ENCODE measurements around the gene SNX30.
A peak's percentile ranks its signal among the peaks of the same experiment; 100 is the strongest.

Gene SNX30

DNA sequence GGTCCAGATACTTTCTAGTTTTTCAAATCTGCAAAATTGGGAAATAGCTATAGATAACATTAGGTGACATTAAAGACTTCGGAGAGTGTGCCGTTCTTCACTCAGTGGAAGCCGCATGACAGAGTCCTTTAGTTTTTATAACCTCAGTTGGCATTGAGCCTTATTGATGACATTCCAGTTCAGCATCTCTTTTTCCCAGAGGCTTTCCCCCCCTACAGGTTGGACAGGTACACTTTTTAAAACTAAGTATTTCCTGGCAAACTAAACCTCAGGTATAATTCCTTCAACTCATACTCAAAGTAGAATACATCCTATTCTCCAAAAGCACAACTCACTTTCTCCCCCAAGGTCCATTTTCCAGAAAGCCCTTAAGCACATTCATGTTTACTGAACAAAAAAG is 81.4 kb downstream of the SNX30 start:
- no peak for DNase-seq

DNA sequence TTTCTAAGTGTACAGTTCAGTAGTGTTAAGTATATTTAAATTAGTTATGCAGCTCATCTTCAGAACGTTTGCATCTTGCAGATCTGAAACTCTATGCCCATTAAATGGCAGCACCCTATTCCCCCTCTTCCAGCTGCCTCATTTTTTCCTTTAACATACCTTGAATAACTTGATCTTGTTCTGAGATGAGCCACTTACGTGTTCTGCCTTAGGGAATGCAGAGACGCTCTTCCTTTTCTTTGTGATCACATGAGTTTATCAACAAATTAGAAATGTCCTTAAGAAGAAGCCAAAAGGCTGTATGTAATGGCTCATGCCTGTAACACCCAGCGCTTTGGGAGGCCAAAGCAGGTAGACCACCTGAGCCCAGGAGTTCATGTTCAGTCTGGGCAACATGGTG is 82.5 kb downstream of the SNX30 start:
- DNase-seq = no peak

DNA sequence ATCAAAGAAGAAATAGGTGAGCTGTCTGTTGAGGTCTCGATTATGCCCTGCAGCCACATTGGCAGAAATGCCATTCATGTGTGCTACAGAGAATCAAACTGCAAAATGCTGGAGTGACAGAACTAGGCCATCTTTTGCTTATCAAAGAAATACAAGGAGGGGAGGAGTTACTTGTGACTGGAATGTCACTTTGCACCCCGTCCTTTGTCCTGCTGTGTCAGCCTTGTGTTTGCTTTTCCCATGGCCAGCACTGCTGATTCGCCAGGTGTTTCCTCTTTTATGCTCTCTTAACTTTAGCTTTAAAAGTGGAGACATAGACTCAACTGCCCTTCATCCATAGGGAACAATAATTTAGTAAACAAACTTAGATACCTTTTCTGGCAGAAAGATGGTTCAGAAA is 85.8 kb downstream of the SNX30 start:
- no peak for DNase-seq

DNA sequence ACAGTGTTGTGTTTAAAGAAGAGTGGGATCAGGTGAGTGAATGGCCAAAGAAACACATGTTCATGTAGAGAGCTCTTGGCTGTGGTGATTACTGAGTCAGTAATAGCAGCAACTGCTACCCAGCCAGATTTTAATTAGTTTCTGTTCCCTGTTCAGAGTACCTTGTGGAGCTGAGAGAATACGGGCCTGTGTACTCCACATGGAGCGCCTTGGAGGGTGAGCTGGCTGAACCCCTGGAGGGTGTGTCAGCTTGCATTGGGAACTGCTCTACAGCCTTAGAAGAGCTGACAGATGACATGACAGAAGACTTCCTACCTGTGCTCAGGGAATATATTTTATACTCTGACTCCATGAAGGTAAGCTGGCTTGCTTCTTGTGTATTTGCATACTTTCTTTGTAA is 87.8 kb downstream of the SNX30 start:
- DNase-seq = no peak

DNA sequence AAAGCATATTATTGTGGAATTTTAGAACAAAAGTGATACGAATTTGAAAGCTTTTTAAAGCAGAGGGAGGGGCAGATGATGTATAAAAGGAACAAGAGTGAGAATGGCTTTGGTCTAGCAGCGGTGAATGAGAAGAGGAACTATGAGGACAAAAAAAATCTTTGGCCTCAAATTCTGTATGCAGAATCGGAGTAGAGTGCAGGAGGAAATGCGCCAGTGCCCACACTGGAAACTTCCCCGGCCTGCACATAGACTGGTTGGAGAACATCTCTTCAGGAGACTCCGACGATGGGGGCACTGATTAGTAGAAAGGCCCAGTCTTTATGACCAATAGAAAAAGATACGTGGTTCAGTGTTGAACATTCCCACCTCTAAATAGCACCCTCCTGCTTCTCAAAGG is 88.8 kb downstream of the SNX30 start:
- DNase-seq = no peak

DNA sequence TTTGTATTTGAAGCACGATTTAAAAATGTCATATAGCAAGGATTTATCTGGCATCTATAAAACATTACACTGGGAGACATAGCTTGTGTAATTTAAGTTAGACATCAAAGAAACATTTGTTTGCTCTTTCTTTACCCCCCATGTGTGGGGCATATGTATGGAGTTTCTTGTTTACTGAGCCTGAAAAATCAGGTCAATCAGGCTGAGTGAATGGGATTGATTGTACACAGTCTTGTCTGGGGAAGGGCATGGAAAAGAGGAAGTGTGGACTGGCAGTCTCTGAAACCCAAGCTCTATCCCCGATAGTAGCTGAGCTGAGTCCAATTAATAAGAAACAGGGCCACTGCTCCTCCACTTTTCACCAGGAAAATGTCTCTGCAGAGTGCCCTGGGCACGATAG is 90.7 kb downstream of the SNX30 start:
- DNase-seq = no peak

DNA sequence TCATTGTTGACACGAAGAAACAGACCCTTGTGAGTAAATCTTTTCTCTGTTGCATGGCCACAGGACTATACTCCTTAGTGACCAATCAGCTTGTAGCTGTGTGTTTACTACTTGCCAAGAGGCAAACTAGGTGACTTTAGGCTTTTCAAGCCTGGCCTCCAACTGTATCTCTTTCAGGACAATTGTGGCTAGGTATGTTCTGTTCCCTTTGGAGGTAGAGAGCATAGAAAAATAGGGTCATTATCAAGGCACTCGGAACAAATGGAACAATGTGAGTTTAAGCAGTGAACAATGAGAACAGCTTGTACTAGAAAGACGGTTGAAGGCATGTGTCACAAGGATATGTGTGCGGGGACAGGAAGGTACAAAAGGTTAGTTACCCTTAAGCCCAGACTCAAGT is 92.0 kb downstream of the SNX30 start:
- DNase-seq = no peak

DNA sequence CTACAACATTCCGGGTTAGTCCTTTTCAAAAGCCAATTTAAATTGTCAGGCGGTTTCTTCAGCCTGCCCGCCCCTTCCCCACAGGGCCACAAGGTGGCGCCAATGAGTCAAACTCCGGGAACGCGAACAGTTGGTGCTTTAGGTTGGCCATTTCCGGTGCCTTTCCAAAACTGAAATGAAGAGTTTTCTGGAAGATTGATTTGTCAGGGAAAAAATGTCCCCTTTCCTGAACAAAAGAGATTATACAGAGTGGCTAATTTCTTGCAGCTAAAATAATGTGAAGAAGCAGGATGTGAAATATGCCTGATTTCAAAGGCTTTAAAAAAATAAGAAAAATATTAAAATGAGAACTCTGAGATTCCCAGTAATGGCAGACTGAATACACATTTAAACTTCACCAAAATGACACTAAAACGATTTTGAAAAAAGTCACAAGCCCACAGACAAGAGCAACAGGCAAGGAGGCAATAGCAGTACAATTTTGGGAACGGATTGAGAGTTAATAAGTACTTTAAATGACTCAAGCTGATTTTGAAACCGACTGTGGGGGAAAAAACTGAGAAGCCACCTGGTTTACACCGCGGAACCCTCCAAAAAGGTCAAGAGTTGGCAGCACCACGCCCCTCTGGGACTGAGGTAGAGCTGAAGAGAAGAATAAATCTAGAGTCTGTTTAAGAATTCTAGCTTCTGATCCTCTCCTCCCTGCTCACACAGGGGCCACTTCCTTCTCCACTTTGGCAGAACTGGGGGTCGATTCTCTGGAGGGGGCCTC is 94.4 kb downstream of the SNX30 start:
- DNase-seq = peak; percentile 64

DNA sequence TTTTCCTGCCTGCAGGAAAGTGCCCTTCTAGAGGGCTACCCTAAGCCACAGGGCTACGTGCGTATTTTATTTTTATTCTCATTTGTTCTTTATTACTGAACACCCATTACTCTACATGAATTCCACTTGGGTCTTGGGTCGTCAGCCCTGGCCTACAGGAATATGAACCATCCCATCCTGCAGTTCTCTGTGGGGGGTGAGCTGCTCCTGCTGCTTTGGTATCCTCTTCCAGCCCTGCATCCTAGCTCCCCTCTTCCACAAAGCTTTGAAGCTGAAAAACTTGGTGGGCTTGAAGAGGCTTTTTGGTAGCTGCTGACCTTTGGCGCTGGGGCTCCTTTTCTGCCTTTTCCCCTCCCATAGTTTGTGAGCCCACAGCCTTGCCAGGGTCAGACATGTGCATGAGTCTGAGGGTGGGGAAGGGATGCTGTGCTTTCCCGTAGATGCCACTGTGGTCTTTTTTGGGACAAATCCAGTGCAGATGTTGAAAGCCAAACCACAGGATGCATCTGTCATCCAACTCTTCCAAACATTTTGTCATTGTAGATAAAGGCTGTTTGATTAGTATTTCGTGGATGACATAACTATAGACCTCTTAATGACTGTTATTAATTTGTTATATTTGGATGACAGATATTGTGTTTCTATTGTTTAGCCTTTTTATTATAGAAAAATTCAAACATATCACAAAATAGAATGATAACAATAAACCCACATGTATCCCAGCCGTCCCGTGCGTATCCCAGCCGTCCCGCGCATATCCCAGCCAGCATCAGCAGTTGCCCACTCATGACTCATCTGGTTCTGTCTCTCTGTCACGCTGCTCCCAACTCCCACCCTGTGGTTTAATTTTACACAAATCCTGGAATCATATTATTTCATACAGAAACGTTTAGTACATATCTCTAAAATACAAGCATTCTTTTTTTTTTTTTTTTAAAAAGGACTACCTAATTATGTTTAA is 96.2 kb downstream of the SNX30 start:
- no peak for DNase-seq

DNA sequence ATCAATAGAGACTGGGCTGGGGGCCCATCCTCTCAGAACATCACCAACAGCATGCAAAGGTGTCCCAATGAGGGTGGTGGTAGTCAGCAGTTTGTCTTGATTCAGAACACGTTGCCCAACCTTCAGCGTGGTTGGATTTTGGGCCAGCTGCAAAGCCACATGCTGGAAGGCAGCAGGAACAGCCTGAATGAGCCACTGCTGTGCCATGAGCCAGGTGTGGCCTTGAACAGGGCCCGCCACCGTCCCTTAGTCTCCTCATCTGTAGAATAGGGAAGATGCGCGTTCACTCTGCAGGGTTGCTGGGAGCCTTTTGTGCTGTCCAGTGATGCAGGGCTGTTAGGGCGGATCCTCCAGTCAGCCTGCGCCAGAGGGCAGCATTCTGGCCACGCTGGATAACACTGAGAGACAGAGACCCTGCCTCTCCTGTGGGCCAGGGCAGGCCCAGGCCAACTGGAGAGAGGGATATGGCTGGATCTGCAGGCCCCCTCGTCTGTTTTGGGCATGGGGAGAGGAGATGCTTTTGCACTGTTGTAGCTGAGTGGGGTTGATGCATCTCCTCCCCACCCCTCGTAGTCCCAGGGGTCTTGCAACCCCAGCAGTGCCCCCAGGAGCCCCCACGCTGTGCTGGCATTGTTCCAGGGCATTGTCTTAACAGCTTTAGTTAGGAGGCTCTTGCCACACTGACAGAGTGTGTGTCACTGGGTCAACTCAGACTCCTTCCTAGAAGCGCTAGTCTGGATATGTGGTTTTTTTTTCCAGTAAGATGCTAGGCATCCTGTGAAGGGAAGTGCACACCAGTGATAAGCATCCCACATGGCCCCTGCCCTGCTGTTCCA is 98.0 kb downstream of the SNX30 start:
- no peak for DNase-seq

DNA sequence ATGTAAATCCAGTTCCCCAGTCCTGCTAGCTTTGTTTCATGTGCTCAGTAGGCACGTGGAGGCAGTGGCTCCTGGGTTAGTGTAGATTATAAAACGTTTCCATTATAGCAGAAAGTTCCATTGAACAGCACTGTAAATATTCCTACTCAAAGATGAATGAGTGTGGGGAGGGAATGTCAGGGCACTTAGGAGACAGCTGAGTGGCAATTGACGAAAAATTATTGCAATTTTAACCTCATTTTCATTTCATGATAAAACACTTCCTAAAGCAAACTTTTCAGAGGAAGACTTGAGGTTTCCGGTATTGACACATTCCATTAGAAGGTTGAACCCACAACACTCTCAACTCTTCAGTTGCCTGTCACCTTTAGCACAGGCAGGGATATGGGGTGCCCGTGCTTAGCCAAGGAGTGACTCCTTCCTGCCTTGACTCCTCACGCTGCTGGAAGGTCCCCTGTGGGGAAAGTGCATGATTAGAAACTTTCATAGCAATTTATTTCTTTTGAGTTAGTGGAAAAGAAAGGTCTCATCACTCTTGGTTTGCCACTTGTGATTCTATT is 98.9 kb downstream of the SNX30 start:
- no peak for DNase-seq

DNA sequence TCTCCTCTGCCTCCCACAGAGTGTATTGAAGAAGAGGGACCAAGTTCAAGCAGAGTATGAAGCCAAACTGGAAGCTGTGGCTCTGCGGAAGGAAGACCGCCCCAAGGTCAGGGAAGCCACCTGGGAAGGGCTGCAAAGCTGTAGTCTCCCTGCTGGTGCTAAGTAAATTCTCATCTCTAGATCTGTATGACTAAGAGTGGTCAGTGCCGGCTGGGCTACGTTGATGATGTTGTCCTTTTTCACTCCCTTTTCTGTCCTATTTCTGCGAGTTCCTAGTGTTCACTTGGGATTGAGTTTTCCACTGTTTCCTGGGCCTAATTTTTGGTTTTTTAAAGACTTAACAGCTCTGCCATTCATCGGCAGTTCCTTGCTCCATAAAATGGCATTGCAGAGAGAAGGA is 100.3 kb downstream of the SNX30 start:
- no peak for DNase-seq

DNA sequence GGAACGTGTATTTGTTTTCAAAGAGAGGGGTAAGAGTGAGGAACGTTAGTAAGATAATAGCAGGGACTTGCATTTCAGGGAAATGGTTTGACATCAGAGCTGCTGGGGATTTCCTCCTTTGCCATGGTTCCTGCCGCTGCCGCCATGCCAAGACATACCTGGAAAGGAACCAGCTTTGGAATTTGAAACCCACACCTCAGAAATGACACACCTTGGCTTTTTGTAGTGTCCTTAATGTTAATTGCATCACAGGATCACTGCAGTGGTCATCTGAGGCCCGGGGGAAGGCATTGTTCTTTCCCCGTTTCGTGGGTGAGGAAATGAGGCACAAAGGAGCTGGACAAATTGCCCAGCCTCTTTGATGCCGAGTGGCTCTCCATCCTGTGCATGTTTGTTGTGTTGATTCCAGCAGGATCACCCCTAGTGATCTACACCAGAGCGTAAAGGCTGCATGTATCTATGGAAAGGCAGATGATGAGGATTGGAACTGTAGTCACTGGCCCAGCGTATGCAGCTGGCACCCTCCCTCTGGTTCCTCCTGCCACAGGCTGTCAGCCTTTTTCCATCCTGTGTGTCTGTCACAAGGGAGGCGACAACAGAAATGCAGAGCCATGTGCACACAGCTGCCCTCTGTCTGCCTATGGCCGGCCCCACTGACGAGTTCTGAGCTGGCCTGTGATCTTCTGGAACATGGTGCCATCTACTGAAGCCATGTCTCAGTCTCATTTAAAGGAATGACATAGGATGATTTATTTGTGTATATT is 102.4 kb downstream of the SNX30 start:
- DNase-seq = no peak

DNA sequence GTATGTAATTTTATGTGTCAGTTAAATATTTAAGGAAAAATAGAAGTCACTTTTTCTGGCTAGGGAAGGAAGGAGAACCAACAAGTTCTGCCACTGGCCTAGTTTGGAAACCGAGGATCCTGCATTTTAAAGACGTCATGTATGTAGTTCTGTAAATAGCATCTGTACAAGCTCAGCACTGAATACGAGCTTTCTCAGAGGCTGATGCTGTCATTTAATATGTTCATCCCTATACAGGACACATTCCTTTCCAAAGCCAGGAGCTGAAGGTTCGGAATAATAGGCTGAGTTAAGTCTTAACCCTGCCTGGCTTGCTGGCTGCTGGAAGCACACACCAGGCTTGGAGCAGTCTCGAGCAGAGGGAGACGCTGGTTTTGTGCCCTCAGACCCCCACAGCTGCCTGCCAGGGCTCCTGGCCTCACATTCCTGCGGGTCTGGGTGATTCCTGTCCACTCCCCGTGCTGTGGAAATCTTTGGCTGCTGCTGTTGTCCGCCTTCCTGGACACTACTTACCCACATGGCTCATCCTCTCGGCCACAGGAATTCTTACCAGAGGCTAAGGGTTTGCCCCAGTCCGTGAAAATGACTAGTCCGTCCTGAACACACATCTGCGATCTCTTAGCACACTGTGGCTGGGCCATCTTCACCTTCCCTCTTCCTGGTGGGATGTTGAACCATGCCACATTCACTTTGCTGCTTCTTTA is 103.5 kb downstream of the SNX30 start:
- DNase-seq = no peak

DNA sequence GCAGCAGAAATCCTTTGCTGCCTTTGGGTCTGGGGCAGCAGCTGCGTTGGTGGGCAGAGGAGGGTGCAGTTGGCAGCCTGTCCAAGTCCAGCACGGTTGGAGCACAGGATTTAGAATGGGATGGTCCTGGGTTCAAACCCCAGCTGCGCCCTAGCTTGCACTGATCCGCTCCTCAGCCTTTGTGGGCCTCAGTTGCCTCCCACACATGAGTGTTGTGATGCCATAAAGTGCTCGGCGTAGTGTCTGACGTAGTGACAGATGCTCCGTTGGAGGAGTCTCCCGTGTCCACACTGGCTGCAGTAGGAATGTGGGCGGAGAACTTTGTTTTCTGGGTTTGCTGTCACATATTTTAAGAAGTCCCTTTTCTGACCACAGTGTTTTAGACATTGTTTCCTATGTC is 104.1 kb downstream of the SNX30 start:
- DNase-seq = no peak

DNA sequence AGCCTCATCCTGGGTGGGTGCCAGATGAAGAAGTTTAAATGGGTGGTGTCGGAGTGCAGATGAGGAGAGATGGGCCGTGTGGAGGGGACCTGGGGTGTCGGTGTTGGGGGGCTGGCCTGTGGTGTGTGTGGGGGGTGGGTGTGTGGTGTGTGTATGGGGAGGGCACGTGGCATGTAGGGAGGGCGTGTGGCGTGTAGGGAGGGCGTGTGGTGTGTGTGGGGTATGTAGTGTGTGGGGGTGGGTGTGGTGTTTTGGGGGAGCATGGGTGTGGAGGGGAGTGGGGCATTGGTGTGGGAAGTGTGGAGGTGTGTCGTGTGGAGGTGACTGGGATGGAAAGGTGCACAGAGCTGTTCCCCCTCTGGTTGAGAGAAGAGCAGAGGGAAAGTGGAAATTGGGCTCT is 105.6 kb downstream of the SNX30 start:
- no peak for DNase-seq

DNA sequence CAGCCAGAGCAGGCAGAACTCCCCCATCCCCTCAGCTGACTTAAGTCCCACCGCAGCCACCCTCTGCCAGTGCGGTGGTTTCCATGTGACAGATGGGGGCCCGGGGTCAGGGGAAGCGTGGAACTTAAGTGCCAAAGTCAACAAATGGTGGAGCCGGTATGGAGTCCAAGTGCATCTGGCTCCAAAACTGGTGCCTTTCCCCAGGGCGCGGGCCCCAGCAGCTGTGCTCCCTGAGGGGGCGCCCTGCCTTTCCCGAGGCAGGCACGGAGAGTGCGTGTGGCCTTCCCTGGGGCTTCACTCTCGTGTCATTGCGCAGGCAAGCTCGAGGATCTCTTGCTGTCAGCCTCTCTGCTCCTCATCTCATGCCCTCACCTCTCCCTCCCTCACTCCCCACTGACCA is 106.3 kb downstream of the SNX30 start:
- DNase-seq = no peak

DNA sequence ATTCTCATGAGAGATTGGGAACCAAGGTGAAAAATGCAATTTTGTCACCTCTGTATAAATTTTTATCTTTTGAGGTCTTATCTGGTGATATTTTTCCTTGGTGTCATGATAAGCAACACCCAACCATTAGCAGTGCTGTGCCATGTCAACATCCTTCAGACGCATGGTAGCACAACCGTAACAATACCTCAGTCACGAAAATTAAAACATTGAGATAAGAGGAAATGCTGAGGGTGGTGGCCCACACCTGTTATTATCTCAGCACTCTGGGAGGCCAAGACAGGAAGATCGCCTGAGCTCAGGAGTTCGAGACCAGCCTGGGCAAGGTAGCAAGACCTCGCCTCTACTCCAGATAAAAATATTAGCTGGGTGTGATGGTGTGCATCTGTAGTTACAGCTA is 107.4 kb downstream of the SNX30 start:
- DNase-seq = no peak

DNA sequence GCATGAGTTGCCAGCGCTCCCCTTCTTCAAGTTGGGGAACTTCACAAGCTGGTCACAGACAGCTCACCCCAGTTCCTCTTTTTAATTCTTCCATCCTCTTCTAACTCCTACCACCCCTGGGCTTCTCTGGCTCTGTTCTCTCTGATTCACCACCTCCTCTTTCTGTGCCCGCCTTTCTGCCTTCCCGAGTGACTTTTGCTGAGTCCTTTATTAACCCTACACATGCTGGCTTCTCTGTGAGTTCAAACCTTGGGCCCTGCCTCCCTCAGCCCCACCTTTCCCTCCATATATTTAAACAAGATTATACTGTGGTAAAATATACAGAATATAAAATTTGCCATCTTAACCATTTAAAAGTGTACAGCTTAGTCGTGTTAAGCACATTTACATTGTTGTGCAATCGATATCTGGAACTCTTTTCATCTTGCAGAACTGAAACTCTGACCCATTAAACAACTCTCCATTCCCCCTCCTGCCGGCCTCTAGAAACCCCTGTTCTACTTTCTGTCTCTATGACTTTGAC is 108.1 kb downstream of the SNX30 start:
- DNase-seq = no peak

DNA sequence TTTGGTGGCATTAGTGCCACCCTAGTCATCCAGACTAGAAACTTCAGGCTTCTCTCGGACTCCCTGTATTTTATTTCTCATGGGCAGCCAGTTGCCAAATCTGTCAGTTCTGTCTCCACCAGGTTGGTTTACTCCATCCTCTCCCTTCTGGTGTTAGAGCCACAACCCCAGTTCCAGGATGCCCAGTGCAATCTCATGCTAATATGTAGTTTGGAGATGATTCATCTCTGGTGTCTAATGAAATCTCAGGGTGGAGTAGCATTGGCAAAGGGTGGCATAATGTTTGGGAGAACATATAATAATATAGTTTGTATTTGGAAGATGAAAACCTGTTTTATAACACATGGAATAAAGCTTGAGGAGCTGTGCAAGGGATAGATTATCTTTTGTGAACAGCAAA is 109.9 kb downstream of the SNX30 start:
- DNase-seq = no peak

DNA sequence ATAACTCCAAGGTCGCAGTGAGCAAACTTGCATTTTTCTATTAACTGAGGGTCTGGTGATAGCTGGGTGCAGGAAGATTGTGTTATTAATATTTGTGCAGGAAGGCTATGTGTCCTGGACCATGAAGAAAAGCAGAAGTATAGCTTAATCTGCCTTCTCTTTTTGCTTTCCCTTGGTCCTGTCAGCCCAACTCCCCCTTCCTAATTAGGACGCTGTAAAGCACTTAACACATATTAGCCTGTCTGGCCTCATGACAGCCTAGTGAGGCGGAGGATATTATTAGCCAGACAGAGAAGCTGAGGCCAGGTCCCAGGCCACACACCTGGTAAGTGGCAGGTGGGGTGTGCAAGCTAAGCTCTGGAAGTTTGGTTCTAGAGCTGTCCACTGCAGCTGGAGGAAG is 110.6 kb downstream of the SNX30 start:
- no peak for DNase-seq

Data from T-helper 9 cell (primary cell).